ENCODE results near the gene ELFN1. TPM values are rescaled to one million over a fixed set of nuclear protein-coding genes. Genes with fewer than 3 reads are reported as not detected.
A peak's percentile ranks its signal among the peaks of the same experiment; 100 is the strongest.

Gene ELFN1
- total and polyA plus RNA-seq, 8 donors, result 0.19 to 4.3 (median 0.53) TPM; not detected in 1

DNA sequence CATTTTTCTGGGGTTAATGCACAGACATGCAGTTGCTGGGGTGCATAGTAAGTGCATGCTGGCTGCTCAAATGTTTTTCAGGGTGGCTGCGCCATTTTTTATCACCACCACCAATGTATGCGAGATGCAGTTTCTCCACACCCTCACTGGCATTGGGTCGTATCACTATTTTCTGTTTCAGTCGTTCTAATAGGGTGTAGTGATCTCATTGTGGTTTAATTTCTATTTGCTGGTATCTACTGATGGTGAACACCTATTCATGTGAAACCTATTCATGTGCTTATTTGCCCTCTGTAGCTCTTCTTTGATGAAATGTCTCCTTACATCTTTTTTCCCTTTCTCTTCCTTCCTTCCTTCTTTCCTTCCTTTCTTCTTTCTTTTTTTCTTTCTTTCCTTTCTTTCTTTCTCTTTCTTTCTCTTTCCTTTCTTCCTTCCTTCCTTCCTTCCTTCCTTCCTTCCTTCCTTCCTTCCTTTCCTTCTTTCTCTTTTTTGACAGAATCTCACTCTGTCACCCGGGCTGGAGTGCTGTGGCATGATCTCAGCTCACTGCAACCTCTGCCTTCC, 84.3 kb downstream of the ELFN1 start:
- no peak for DNase-seq
- no peak overlapping the region for H3K4me3 ChIP-seq
- no peak for TF ChIP-seq CTCF (IDR thresholded peaks at IDR 0.05)
- TF ChIP-seq EP300 (IDR thresholded peaks at IDR 0.05), result no peak
- TF ChIP-seq POLR2AphosphoS5 (IDR thresholded peaks at IDR 0.05), result no peak
- TF ChIP-seq POLR2A (IDR thresholded peaks at IDR 0.05), result no peak

DNA sequence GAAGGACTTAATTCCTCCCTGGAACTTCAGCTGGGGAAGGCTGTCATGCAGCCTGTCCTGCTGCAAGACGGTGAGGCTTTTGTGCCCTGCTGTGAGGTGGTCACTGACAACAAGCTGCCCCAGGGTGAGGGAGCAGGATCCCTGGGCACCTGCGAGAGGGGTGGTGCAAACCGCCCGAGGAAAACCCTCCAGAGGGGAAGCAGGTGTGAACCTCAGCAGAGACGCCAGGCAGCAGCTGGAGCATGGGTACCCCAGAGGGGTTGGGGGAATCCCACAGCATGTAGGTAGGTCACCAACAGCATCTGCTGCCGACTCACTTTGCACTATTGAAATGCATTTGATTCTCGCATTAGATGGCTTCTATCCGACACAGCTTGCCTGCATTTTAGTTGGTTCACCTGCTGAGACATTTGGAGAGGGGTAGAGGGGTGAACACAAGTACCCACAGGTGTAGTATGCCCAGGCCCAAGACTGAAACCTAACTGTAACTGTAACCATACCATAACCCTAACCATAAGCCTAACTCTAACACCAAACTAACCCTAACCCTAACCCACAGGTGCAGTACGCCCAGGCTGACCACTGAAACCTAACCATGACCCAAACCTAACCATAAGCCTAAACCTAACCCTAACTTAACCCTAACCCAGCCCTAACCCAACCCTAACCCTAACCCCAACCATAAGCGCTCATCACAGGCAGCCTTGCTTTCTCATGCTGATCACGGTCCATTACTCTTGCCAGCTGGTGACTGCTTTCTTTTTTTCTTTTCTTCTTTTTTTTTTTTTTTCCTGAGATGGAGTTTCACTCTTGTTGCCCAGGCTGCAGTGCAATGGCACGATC, 85.9 kb downstream of the ELFN1 start:
- intact Hi-C loops (cut with DNase I; ENCODE audit: low total_unique reads), result no loop called here
- Histone ChIP-seq H3K27ac (no peak overlapping the region), H3K9me3 (no peaks in the 10 kb centered on the region), H3K4me3 (no peak overlapping the region), H3K36me3 (no peaks in the 10 kb centered on the region), H3K27me3 (peaks cover 0 to 61% (median 7%) of the 10 kb centered on the region in 3 donors), H3K4me1 (no peaks in the 10 kb centered on the region)
- no peak for DNase-seq
- 77 to 85% (median 80%) methylated on average over 12 of the region's 12 CpGs for WGBS, 5 donors
- TF ChIP-seq POLR2A (IDR thresholded peaks at IDR 0.05) (no peak), EP300 (IDR thresholded peaks at IDR 0.05) (no peak), CTCF (IDR thresholded peaks at IDR 0.05) (no peak), POLR2AphosphoS5 (IDR thresholded peaks at IDR 0.05) (no peak)

More for the DNA sequence above, 84.3 kb downstream of the ELFN1 start:
- no peaks in the 10 kb centered on the region for H3K9me3 ChIP-seq
- intact Hi-C loops (cut with DNase I; ENCODE audit: low total_unique reads), result no loop called here
- H3K27me3 ChIP-seq, result peaks cover 0 to 76% (median 8%) of the 10 kb centered on the region in 3 donors
- WGBS, 5 donors, result 75 to 86% (median 79%) methylated on average over 5 of the region's 5 CpGs
- H3K36me3 ChIP-seq, result no peaks in the 10 kb centered on the region
- no peaks in the 10 kb centered on the region for H3K4me1 ChIP-seq
- no peak overlapping the region for H3K27ac ChIP-seq

DNA sequence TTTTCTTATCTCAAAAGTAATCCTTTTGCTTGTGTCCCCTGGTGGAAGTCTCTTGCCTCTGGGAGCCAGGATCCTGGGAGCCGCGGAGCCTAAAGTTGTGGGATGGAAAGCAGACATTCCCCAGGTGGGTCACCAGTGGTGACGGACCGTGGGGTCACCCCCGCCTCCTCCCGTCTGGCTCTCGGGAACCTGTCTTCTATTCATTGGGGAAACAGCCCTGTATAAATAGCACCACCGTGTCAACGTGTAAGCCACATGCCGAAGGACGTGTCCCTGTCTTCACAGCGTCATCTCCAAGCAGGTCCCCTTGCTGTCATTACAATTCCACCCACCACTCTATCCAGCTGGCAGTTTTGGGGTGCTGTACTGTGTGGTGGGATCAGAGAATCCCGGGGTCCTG, 87.5 kb downstream of the ELFN1 start:
- no peak for DNase-seq
- H3K27ac ChIP-seq, result no peak overlapping the region
- no peaks in the 10 kb centered on the region for H3K36me3 ChIP-seq
- 38 to 50% (median 48%) methylated on average over 13 of the region's 13 CpGs for WGBS, 5 donors
- peaks cover 0 to 4% (median under 1%) of the 10 kb centered on the region in 4 donors for H3K9me3 ChIP-seq
- no peaks in the 10 kb centered on the region for H3K4me1 ChIP-seq
- TF ChIP-seq EP300 (IDR thresholded peaks at IDR 0.05), result no peak
- no peak for TF ChIP-seq CTCF (IDR thresholded peaks at IDR 0.05)
- no peak for TF ChIP-seq POLR2AphosphoS5 (IDR thresholded peaks at IDR 0.05)
- TF ChIP-seq POLR2A (IDR thresholded peaks at IDR 0.05), result no peak
- intact Hi-C loops (cut with DNase I; ENCODE audit: low total_unique reads), result no loop called here
- no peak overlapping the region for H3K4me3 ChIP-seq
- H3K27me3 ChIP-seq, result peaks cover 0 to 55% (median 7%) of the 10 kb centered on the region in 3 donors

- 62 to 76% (median 68%) methylated on average over 14 to 15 of the region's 15 CpGs for whole genome bisulfite sequencing, 5 donors
- intact Hi-C loops (cut with DNase I; ENCODE audit: low total_unique reads), result no loop called here
- Histone ChIP-seq H3K4me3 (no peak overlapping the region), H3K4me1 (no peaks in the 10 kb centered on the region), H3K27me3 (peaks cover 0 to 55% (median 7%) of the 10 kb centered on the region in 3 donors), H3K9me3 (peaks cover 0 to 10% (median 6%) of the 10 kb centered on the region in 4 donors), H3K36me3 (no peaks in the 10 kb centered on the region), H3K27ac (no peak overlapping the region)
- peak in 1 of 2 donors; percentile 61 for DNase-seq
- TF ChIP-seq CTCF (IDR thresholded peaks at IDR 0.05) (peak in 1 of 7 experiments; percentile 16), POLR2A (IDR thresholded peaks at IDR 0.05) (no peak), POLR2AphosphoS5 (IDR thresholded peaks at IDR 0.05) (no peak)
Measured at GRCh38 chr7:1758028-1758858, 88.2 kb downstream of the ELFN1 start.
